Panc1 (cell line): ENCODE results near the gene APOO.

Experiments used
- CTCF ChIP-seq: fragments of 450-650 bp; IDR thresholded peaks from 2 replicates; pipeline ENCODE4 v1.5.1; 2017; ENCODE audit warnings: mild to moderate bottlenecking
- POLR2AphosphoS5 ChIP-seq: IDR thresholded peaks from 2 replicates; pipeline ENCODE4 v1.6.1; 2012; ENCODE audit warnings: mild to moderate bottlenecking, low read depth, low read length, moderate library complexity

DNA sequence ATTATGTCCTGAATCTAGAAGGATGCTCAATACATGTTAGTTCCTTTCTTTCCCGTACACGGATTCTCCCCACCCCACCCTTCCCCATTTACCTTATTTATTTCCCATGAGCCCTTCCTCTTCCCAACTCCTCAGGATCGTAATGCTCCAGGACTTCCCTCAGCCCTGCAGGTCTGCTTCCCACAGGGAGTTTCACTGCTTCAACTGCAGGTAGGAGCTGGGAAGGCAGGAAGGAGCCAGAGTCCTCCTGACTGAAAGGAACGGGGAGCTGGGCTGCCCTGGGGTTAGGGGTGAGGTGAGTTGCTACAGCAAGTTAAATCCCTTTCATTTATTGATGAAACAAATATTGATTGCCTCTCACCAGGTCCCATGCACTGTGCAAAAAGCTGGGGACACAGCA is 91.6 kb downstream of the APOO start:
- TF ChIP-seq CTCF = no peak
- no peak for TF ChIP-seq POLR2AphosphoS5
